A673 (cell line): Measurements from ENCODE around the gene TPO. TPM values are rescaled to one million over a fixed set of nuclear protein-coding genes. Genes with fewer than 3 reads are reported as not detected.

Experiments used
- BruUV-seq: library from RNA; stranded (reverse); fragments of 400-500 nt; replicated peaks from 2 replicates; lab custom pipeline; 2021; lab: Mats Ljungman, UMichigan
- CTCF ChIA-PET: fragments of 300-600 bp; sonication (Branson Sonifier 250); formaldehyde crosslinking; loops from one replicate; lab custom pipeline; 2022; ENCODE audit warnings: antibody characterized with exemption; lab: Charles Lee
- POLR2A ChIA-PET: fragments of 300-600 bp; sonication (Branson Sonifier 250); formaldehyde crosslinking; loops from one replicate; lab custom pipeline; 2022; ENCODE audit warnings: antibody characterized with exemption; ENCODE audit not compliant: low non-redundant PET; lab: Charles Lee
- DNase-seq: peaks from one replicate; pipeline ENCODE4 v3.0.0-alpha.2; 2015; ENCODE audit warnings: low spot score
- H3K27ac ChIP-seq: fragments of 200-600 bp; sonication (generic); 2 replicates; pipeline ENCODE4 v1.5.1; 2016; ENCODE audit warnings: mixed run types, low read depth, mild to moderate bottlenecking, mixed read lengths, antibody characterized with exemption, low read length; ENCODE audit not compliant: poor library complexity, severe bottlenecking
- H3K27me3 ChIP-seq: fragments of 200-600 bp; sonication (generic); replicated peaks from 2 replicates; pipeline ENCODE4 v1.6.1; 2017; ENCODE audit warnings: mixed run types, low read depth, mild to moderate bottlenecking, mixed read lengths, antibody characterized with exemption, low read length; ENCODE audit not compliant: insufficient read depth, poor library complexity
- H3K36me3 ChIP-seq: fragments of 200-600 bp; sonication (generic); 2 replicates; pipeline ENCODE4 v1.6.1; 2016; ENCODE audit warnings: mixed run types, mild to moderate bottlenecking, mixed read lengths, antibody characterized with exemption, low read length; ENCODE audit not compliant: insufficient read depth, poor library complexity, severe bottlenecking
- H3K4me1 ChIP-seq: fragments of 200-600 bp; sonication (generic); 2 replicates; pipeline ENCODE4 v1.6.1; 2017; ENCODE audit warnings: mixed run types, mild to moderate bottlenecking, mixed read lengths, antibody characterized with exemption, low read length; ENCODE audit not compliant: insufficient read depth, poor library complexity, severe bottlenecking
- H3K4me3 ChIP-seq: fragments of 200-600 bp; sonication (generic); 2 replicates; pipeline ENCODE4 v1.5.1; 2016; ENCODE audit warnings: low read depth, mixed run types, mild to moderate bottlenecking, mixed read lengths, low read length; ENCODE audit not compliant: poor library complexity, severe bottlenecking
- H3K9me3 ChIP-seq: fragments of 200-600 bp; sonication (generic); 2 replicates; pipeline ENCODE4 v1.6.1; 2016; ENCODE audit warnings: mixed run types, low read depth, mild to moderate bottlenecking, mixed read lengths, antibody characterized with exemption, low read length; ENCODE audit not compliant: poor library complexity, severe bottlenecking
- CTCF ChIP-seq: fragments of 300-800, 200-600 bp; sonication (generic); conservative IDR thresholded peaks from 2 replicates; pipeline ENCODE4 v1.5.1; 2017; ENCODE audit warnings: low read depth, mild to moderate bottlenecking, antibody characterized with exemption, low read length, moderate library complexity, mixed read lengths
- EZH2 ChIP-seq: fragments of 200-600 bp; sonication (generic); IDR thresholded peaks from 2 replicates; pipeline ENCODE4 v1.6.1; 2017; ENCODE audit warnings: borderline replicate concordance, low read depth, mild to moderate bottlenecking, mixed read lengths, antibody characterized with exemption, low read length; ENCODE audit not compliant: poor library complexity, severe bottlenecking
- intact Hi-C: fragments of 100-400 bp; cut with micrococcal nuclease; formaldehyde crosslinking; loops from one replicate; pipeline ENCODE4 v1.10.0; 2022; ENCODE audit not compliant: unreplicated experiment
- total RNA-seq: library from RNA; stranded (reverse); gene quantifications from 2 replicates; pipeline ENCODE4 v1.2.3, GENCODE V29; 2021

TPO gene
- total RNA-seq, 1 experiment from 2014 or later: not detected

- H3K27me3 ChIP-seq: no peaks in the 10 kb centered on the region
- H3K4me1 ChIP-seq: peaks cover 6% of the 10 kb centered on the region
- no peak for DNase-seq
- H3K27ac ChIP-seq: no peak overlapping the region
- CTCF ChIA-PET: no interaction called here
- no peaks in the 10 kb centered on the region for H3K36me3 ChIP-seq
- no peaks in the 10 kb centered on the region for H3K9me3 ChIP-seq
- TF ChIP-seq EZH2 (no peak), CTCF (no peak)
- intact Hi-C loops: no loop called here
- POLR2A ChIA-PET: no interaction called here
- BruUV-seq: no TSS peak
- no peak overlapping the region for H3K4me3 ChIP-seq
Measured at GRCh38 chr2:1403565-1403964, 9.7 kb upstream of the TPO start.

DNA sequence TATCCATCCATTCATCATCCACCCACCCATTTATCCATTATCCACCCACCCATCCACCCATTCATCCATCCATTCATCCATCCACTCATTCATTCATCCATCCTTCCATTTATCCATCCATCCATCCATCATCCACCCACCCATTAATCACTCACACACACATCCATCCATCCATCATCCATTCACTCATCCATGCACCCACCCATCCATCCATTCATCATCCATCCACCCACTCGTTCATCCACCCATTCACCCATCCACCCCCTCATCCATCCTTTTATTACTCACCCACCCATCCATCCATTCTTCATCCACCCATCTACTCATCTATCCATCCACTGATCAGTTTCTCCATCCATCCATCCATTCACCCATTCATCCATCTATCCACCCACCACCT, 8.1 kb upstream of the TPO start:
- CTCF ChIA-PET: no interaction called here
- POLR2A ChIA-PET: no interaction called here
- DNase-seq: no peak
- BruUV-seq: no TSS peak
- TF ChIP-seq CTCF (no peak), EZH2 (no peak)
- Histone ChIP-seq H3K9me3 (no peaks in the 10 kb centered on the region), H3K36me3 (no peaks in the 10 kb centered on the region), H3K4me1 (peaks cover 8% of the 10 kb centered on the region), H3K4me3 (no peak overlapping the region), H3K27ac (no peak overlapping the region), H3K27me3 (no peaks in the 10 kb centered on the region)
- intact Hi-C loops: no loop called here

DNA sequence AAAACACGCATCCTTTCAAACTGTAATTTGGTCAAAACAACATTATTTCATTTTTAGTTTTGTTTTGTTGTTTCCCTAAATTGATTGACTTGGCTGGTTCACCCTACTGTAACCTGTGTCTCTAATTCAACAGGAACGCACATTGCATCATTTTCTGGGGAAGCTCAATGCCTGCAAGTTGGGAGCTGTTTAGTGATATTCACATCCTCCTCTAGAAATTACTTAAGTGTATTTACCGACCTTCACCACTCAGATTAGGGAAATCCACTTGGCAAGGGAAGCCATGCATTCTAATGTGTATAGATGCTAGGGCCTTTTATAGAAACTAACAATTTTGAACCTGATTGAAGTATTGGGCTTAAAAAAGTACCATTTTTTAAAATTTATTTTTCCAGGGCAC, 7.3 kb upstream of the TPO start:
- no peaks in the 10 kb centered on the region for H3K36me3 ChIP-seq
- no peaks in the 10 kb centered on the region for H3K9me3 ChIP-seq
- ChIA-PET CTCF (no interaction called here), POLR2A (no interaction called here)
- TF ChIP-seq EZH2 (no peak), CTCF (no peak)
- intact Hi-C loops: no loop called here
- no peak overlapping the region for H3K27ac ChIP-seq
- no peak overlapping the region for H3K4me3 ChIP-seq
- no TSS peak for BruUV-seq
- H3K4me1 ChIP-seq: peaks cover 8% of the 10 kb centered on the region
- DNase-seq: no peak
- no peaks in the 10 kb centered on the region for H3K27me3 ChIP-seq
